ENCODE measurements around the gene XAGE2.
A peak's percentile ranks its signal among the peaks of the same experiment; 100 is the strongest.
"Not testable (repeated sequence)": the region's sequence is repeated elsewhere in the genome, so short reads cannot be mapped to it uniquely, and the experiment has no call there.

The XAGE2 gene, protein sequence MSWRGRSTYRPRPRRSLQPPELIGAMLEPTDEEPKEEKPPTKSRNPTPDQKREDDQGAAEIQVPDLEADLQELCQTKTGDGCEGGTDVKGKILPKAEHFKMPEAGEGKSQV

DNA sequence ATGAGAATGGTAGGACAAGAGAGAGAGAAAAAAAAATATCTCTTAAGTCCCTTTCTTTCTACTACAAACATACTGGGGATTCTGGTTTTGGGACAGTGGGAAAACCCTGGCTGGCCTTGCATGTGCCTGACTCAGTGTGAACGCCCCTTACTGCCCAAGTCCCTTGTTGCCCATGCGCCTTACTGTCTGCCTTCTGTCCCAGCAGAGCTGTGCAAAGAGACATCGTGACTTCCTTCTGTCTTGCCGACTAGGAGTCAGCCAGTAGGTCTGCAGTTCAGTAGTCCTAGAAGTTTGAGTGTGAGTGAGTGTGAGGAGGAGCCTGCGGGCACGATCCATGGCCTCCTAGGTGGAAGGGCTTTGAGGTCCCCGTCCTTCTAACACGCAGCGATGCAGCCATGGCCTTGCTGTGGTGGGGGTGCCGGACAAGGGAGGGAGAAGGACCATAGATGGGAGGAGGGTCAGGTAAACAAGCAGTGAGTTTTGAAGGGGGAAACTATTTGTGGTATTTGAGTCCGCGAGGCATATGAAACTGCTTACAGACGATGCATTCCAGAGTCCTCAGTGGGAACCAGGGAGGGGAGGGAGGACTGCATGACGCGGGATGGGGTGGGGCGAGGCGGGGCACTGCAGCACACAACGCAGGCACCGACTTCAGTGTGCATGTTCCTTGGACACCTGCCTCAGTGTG, at the start of gene XAGE2:
Gene XAGE2 (plus strand): TSS at position 654 of the 688 bp plus-strand sequence. CDS start 994 bp downstream, outside the sequence.
- DNase-seq (ENCODE audit: low read depth, low spot score) = no peak

DNA sequence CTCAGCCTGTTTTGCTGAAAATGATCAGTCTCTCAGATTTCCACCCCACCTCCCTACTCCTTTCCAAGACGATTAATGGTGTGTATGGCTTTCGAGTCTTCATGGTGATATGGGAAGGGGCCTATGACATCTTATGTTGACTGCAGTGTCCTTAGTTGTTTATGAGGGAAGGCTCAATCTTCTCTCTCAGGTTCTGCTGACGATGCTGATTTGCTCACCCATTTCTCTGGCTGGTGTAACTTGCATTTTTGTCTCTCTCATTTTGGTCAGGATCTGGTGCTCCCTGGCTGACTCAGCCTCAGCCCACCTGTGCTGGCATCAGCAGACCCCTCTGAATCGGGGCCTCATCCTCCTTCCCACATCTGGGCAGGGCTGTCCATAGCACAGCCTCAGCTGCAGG, 31.4 kb upstream of the XAGE2 start:
- DNase-seq (ENCODE audit: low read depth, low spot score) = no peak

DNA sequence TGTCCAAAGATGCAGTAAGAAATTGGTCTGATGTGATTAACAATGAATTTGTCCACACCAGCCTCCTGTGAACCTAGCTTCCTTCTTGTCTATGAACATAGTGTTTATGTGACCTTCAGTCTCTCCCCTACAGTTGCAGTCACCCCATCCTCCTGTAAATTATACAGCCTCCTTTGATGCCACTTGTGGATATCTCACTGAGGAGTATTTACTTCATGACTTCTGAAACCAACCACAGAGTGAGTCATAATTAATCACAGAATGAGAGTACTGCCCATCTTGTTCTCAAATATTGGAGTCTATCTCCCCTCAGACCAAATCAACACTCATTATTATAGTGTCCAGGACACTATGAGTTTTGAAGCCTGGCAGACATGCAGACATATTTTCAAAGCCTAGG, 27.3 kb upstream of the XAGE2 start:
- no peak for DNase-seq (ENCODE audit: low read depth, low spot score)

DNA sequence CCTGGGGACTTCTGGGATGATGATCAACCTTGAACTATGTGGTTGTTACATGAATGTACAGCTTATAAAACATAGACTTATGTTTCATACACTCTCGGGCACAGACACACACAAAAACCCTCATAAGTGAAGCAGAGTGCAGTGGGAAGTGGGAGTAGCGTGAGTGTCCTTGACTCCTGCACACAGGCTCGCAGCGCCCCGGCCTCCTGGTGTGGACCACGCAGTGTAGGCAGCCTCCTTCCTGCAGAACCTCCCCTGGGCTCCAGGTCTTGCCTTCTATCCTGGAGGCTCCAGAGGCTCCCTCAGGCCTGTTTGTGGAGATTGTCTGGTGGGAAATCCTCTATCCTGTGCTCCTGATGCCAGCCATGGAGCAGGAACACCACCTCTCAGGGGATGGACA, 25.7 kb upstream of the XAGE2 start:
- DNase-seq (ENCODE audit: low read depth, low spot score) = not testable (repeated sequence)

DNA sequence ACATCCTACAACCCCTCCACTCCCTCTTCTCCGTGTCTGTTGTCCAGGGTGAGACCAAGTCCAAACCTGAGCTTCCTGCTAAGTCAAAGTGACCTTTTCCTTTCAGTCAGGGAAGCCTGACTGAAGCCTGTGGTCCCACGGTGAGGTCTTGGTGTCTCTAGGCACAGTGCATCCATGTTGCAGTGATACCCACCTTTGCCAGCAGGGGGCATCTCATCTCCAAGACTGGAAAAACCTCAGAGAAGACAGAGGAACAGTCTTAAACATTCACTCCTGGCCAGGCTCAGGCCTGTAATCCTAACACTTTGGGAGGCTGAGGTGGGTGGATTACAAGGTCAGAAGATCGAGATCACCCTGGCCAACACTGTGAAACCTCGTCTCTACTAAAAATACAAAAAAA, 23.4 kb upstream of the XAGE2 start:
- not testable (repeated sequence) for DNase-seq (ENCODE audit: low read depth, low spot score)

DNA sequence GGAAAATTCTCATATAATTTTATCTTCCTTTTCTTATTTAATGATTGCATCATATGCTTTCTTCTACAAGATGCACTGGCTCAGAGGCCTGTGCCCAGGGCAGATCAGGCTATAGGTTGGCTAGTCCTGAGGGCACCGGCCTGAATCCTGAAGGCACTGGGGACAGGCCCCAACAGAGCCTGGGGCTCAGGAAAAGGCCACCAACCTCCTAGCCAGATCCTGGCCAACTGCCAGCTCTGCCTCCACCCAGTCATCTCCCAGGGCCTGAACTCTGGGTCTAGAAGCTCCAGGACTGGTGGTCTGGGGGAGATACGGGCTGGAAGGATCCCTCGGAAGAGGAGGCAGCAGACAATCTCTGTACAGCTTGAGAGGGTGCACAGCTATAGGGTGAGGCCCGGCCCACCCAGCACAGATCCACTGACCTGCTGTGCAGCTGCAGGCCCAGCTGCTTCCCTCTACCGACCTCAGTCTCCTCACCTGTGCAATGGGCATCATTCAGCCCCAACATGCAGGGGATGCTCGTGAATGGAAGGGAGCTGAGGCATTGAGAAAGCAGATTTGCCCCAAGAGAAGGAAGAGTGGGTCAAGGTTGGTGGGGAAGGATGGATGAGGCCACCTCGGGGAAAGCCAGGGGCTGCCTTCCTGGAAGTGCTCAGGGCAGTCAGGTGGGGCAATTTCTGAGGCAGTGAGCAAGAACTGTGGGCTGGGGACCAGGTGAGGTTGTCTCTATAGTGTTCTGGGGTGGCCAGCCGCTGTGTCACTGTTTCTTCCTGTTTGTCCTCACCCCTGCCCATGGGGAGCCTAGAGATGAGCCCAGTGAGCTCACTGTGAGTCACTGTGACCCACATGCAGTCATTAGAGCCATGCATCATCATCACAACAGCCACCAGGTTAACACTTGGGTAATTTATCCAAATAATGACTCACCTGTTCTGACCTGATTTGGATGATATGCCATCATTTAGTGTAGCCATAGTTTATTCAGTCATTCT, 22.4 kb upstream of the XAGE2 start:
- no peak for DNase-seq (ENCODE audit: low read depth, low spot score)

DNA sequence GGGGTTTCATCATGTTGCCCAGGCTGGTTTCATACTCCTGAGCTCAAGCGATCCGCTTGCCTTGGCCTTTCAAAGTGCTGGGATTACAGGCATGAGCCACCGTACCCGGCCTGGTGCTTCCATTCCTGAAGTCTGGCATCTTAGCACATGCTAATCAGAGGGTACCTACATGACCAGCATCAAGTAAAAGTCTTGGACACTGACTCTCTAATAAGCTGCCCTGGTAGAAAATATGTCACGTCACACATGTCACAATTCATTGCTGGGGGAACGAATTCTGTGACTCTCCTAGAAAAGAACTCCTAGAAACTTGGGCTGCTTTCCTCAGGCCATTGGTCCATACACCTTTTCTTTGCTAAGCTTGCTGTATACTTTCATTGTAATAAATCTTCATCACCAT, 19.1 kb upstream of the XAGE2 start:
- no peak for DNase-seq (ENCODE audit: low read depth, low spot score)

DNA sequence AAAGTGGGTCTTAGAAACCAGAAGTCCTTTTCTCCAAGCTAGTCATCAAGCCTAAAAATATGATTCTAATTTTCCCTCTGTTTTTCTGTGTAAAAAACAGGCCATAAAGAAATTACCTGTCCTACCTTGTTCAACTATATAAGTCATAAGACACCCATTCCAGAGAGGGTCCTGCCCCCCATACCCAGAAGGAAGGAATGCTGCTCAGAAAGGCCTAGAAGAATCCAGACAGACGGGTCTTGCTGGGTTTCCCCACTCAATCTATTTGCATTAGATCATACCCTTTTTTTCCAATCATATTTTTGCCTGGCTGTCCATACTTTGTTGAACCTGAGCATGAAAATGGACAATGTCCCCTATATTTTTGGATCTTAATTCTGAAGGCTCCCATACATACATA, 16.3 kb upstream of the XAGE2 start:
- no peak for DNase-seq (ENCODE audit: low read depth, low spot score)

DNA sequence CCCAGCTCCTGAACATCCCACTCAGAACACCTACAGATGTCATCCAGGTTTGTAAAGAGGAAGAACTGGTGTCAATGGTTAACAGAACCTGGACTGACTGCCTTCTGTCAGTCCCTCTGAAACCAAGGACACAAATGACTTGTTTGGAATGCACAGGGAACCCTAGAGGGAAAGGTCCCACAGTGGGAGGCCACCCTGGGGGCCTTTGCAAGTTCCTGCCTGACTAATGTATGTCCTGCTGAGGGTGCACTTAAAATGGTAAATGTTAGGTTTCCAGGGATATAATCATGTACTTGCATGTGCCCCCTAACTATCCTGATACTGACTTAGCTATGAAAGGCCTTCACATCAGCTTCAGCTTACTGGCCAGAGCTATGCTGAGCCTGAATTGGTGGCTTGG, 15.0 kb upstream of the XAGE2 start:
- DNase-seq (ENCODE audit: low read depth, low spot score) = peak; percentile 7

DNA sequence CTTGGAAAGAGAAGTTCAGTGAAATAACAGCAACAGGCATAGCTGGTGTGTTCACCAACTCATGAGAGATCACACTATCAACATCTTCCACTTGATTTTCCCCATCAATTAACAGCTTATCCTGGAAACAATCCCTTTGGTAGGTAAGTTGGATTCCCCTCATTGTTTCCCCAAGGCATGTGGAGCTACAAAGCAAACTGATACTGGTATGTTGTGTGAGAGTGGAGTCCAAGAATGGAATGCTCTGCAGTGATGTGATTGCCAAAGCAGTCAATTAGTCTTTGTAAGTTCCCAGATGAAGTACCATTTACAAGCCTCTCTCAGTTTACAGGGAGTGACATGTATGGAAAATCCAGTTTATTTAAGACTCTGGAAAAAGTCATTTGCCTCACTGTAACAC, 13.7 kb upstream of the XAGE2 start:
- no peak for DNase-seq (ENCODE audit: low read depth, low spot score)

DNA sequence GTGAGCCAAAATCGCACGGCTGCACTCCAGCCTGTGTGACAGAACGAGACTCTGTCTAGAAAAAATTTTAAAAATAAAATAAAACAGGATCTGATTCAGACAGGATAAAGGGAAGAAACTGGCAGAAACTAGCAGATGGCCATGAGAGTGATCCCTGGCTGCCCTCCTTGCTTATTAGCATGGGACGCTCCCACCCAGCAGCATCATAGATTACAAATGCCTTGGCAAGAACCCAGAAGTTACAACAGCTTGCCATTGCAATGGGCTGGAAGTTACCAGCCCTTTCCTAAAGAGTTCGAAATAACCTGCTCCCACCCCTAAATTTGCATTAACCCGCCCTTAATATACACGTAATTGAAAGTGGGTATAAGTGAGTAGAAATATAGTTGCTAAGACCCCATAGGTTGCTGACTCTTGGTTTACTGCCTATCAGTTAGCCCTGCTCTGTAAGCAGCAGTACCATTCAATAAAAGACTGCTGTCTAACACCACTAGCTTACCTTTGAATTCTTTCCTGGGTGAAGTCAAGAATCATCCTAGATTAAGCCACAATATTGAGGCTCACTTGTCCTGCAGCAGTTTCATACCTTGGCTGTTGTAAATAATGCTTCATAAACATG, 9.1 kb upstream of the XAGE2 start:
- no peak for DNase-seq (ENCODE audit: low read depth, low spot score)

DNA sequence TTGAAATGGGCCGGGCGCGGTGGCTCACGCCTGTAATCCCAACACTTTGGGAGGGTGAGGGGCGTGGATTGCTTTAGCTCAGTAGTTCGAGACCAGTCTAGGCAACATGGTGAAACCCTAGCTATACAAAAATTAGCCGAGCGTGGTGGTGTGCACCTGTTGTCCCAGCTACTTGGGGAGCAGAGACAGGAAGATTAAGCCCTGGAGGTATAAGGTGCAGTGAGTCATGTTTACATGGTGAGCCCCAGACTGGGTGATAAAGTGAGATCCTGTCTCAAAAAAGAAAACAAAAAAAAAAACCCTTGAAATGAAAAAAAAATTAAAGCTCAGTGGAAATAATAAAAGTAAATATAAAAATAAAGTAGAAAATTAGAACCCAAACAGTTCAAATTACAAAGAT, 6.9 kb upstream of the XAGE2 start:
- no peak for DNase-seq (ENCODE audit: low read depth, low spot score)

DNA sequence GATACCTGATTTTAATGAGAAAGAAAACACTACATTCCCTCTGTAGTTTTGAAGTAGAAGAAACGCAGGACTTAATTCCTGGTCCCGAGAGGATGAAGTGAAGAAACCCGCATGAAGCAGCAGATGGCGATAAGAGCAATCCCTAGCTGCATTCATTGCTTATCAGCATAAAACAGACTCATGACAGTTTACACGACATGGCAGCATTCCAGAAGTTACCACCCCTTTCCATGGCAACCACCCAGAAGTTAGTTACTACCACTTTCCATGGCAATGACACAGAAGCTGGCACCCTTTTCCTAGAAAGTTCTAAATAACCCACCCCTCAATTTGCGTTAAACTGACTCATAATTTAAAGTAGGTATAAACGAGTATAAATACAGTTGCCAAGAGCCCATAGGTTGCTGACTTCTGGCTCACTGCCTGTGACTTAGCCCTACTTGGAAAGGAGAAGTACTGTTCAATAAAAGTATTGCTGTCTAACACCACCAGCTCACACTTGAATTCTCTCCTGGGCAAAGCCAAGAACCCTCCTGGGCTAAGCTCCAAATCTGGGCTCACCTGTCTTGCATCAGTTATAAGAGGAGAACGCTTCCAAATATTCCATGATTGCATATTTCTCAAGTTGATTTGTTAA, 5.5 kb upstream of the XAGE2 start:
- DNase-seq (ENCODE audit: low read depth, low spot score) = peak; percentile 17

DNA sequence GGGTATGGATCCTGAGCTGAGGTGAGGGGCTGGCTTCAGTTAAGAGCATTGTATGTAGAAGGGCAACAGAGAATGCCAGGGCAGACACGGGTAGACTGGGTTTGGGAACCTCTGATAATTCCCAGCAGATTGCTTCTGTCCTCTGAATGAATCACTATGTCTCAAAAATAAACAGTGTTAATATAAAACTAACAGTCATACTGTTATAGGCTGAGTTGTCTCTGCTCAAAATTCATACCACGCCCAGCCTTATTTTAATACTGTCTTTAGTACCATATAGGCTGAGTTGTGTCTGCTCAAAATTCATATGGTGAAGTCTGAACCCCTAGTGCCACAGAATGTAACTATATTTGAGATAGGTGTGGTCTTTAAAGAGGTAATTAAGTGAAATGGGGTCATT, 10.0 kb downstream of the XAGE2 start:
- DNase-seq (ENCODE audit: low read depth, low spot score) = no peak

DNA sequence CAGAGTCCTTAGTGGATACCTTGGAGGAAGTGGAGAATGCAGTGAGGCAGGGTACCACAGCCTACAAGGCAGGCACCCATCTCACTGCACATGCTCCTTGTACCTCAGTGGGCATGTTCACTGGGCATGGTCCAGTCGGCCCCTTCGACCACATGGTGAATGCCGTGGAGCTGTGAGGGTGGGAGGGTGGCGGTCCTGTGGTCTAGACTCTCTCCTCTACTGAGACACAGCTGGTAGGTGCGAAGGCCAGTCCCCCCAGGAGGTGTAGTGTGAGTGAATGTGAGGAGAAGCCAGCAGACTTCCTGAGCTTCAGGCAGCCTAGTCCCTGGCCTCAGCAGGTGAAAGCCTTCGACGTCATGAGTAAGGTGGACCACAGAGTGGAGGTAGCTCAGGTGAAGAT, 12.2 kb downstream of the XAGE2 start:
- DNase-seq (ENCODE audit: low read depth, low spot score) = no peak

DNA sequence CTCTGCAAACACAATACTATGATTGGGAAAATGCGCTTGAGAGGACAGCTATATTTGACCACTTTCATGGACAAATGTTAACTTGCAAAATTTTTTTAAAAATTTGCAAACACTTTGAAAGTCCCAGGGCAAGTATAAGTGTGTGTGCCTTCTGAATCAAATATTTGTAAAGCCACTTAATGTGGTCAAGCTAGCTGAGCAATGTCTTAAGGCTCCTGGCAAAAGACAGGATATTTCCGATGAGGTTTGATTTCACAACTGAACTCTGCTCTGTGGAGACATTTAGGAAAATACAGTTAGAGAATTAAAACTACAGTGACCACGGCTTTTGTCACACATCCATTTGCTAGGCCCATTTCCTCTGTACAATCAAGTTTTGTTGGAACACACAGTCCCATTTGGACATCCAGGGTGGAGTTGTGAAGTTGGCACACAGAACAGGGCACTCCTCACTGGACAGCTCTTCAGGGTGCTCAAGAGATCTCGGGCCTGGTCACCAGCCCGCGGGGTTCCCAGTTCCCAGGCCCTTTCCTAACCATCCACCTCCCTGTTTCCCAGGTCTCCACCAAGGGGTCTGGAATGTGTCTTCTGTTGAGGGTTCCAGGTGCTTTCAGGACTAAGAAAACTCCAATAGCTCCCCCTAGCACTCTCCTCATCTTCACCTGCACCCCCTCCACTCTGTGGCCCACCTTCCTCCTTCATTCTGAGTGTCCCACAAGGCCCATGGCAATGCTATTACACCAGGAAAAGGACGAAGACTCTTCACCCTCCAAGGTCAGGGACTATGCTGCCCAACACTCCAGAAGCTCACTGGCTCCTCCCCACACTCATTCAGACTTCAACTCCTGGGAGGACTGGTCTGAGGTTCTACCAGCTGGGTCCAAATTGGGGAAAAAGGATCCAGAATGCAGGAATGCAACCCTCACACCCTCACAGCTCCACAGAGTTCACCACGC, 41.9 kb downstream of the XAGE2 start:
- no peak for DNase-seq (ENCODE audit: low read depth, low spot score)

DNA sequence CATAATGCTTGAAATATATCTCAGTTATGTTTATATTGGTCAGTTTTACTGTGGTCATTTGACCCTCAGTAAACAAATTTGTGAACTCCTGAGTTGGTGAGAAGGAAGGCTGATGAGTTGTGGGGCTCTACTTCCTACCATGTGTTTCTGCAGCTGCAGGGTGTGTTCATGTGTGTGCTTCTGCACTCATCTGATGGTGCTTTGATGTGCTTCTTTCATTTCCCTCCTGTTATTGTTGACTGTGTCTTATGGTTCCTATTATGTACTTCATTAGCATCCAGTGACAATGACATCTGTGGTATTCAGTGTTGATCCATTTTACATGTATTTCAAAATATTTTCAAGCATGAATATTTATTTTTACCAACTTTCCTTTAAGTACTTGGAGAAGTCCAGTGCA, 46.5 kb downstream of the XAGE2 start:
- DNase-seq (ENCODE audit: low read depth, low spot score) = no peak

DNA sequence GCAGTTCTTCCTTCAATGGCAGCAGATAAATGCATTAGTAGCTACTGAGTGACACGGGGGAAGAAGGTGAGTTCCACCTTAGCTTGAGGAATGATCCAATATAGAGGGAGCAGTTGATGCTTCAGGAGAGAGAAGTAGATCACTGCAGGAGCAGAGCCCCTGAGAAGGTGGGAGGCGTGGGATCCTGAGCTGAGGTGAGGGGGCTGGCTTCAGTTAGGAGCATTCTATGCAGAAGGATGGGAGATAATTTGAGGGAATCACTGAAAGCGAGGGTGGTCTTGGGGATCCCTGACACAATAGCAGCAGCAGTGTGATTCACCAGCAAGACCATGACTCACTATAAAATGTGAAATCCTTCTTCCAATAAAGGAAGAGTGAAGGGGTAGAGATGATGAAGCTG, 48.0 kb downstream of the XAGE2 start:
- no peak for DNase-seq (ENCODE audit: low read depth, low spot score)

DNA sequence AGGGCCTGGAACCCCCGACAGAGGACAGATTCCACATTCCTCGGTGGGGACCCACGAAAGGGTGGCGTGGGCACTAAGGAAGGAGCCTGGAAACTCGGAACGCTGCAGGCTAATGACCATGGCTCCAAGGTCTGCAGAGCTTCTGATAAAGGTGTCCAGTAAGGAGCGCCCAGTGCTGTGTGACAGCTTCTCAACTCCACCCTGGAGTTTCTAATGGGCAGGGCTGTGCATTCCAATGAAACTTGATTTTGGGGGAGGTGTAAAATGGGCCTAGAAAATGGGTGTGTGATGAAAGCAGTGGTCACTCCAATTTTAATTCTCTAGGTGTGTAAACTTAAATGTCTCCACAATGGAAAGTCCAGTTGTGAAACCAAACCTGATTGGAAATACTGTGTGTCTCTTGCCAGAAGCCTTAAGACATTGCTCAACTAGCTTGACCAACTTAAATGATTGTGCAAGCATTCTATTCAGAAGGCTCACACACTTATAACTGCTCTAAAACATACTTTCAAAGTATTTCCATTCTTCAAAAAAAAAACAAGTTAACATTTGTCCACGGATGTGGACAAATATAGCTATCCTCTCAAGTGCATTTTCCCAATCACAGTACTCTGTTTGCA, 52.1 kb downstream of the XAGE2 start:
- DNase-seq (ENCODE audit: low read depth, low spot score) = no peak

DNA sequence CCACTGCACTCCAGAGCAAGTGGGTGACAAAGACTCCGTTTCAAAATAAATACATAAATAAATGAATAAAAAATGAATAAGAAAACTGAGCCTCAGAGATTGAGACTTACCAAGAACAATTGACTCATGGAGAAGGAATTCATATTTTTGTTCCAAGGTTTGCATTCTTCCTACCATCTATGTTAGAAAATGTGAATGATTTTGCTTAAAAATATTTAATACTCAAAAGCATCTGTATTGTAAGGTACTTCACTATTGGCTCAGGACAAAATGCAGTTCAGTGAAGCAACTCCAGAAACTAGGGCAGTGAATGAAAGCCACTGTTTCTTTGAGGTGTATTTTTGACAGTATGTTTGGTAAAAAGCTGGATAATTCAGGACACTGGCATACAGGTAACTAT, 54.1 kb downstream of the XAGE2 start:
- no peak for DNase-seq (ENCODE audit: low read depth, low spot score)

All from iPS DF 19.7 (cell line).